Activated CD8-positive, alpha-beta T cell treated with anti-CD3 and anti-CD28 coated beads for 36 hours (primary cell): ENCODE measurements around the gene PTPMT1. TPM values are rescaled to one million over a fixed set of nuclear protein-coding genes. Genes with fewer than 3 reads are reported as not detected.

Experiments used
- ATAC-seq: fragments of 200-7000 bp; cut with Tn5 transposase; one replicate; pipeline ENCODE4 v1.10.0; 2021; ENCODE audit warnings: mild to moderate bottlenecking, moderate library complexity
- CTCF ChIA-PET: fragments of 350-600 bp; sonication (Branson Sonifier 250); formaldehyde crosslinking; loops from one replicate; lab custom pipeline; 2021; ENCODE audit warnings: antibody characterized with exemption; lab: Charles Lee
- POLR2A ChIA-PET: fragments of 350-600 bp; sonication (Branson Sonifier 250); formaldehyde crosslinking; loops from one replicate; lab custom pipeline; 2021; ENCODE audit warnings: antibody characterized with exemption; lab: Charles Lee
- DNase-seq: peaks from one replicate; pipeline ENCODE4 v3.0.0-alpha.2; 2020
- H3K27ac Mint-ChIP-seq: one replicate; pipeline ENCODE4 v1.8.0; 2021; ENCODE audit warnings: mild to moderate bottlenecking, mixed read lengths
- H3K27me3 Mint-ChIP-seq: one replicate; pipeline ENCODE4 v1.8.0; 2021; ENCODE audit warnings: mixed read lengths
- H3K36me3 Mint-ChIP-seq: one replicate; pipeline ENCODE4 v1.8.0; 2021; ENCODE audit warnings: low read depth, mixed read lengths
- H3K4me1 Mint-ChIP-seq: one replicate; pipeline ENCODE4 v1.8.0; 2021; ENCODE audit warnings: low read depth, mixed read lengths
- H3K4me3 Mint-ChIP-seq: one replicate; pipeline ENCODE4 v1.8.0; 2021; ENCODE audit warnings: mild to moderate bottlenecking, moderate library complexity, mixed read lengths
- H3K9me3 Mint-ChIP-seq: one replicate; pipeline ENCODE4 v1.8.0; 2021; ENCODE audit warnings: mixed read lengths
- CTCF ChIP-seq: fragments of 200-600 bp; IDR thresholded peaks from one replicate; pipeline ENCODE4 v1.8.0; 2022; ENCODE audit warnings: antibody characterized with exemption, mild to moderate bottlenecking
- intact Hi-C: fragments of 100-400 bp; cut with micrococcal nuclease; formaldehyde crosslinking; loops from one replicate; pipeline ENCODE4 v1.10.0; 2022
- total RNA-seq, 2 experiments: library from RNA; stranded (reverse); gene quantifications; one replicate each; pipeline ENCODE4 v1.2.3, GENCODE V29; 2021

The PTPMT1 gene
- total RNA-seq: 10 to 100 TPM; 44.1 to 46.7 TPM

DNA sequence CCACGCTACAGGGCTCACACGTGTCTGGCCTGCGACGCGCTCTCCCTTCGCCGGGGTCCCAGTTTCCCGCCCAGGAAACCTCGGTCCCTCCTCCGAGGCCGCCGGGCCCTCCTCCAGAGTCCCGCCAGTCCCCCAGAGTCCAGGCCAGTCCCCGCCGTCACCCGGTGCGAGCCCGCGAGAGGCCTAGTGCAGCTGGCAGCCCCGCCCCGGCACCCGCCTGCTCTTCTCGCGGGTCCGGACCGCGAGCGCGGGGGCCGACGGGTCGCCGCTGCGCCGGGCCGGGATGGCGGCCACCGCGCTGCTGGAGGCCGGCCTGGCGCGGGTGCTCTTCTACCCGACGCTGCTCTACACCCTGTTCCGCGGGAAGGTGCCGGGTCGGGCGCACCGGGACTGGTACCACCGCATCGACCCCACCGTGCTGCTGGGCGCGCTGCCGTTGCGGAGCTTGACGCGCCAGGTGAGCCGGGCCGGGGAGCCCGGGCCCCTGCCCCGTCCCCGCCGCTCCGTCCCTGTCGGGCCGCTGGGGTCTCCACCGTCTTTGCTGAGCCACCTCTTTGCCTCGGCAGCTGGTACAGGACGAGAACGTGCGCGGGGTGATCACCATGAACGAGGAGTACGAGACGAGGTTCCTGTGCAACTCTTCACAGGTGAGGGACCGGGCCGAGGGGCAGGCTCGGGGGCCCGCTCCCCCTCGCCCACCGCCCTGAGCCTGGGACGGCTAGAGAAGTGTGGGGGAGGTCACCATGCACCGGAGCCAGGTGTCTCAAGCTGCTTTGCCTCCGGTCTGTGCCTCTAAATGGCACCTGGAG lies at the start of gene PTPMT1:
Gene PTPMT1, plus strand, starts transcription at position 260 of the 809 bp plus-strand sequence. Its CDS starts 24 bp downstream, at position 284.
- peaks cover 16% of the 10 kb centered on the region for H3K36me3 Mint-ChIP-seq
- no peaks in the 10 kb centered on the region for H3K9me3 Mint-ChIP-seq
- peak; percentile 88 for ATAC-seq
- DNase-seq: peak; percentile 82
- H3K4me3 Mint-ChIP-seq: peak within 1 kb of the TSS; percentile 83
- peak within 1 kb of the TSS; percentile 83 for H3K27ac Mint-ChIP-seq
- ChIA-PET CTCF (interaction anchor here (0.6 to 2.2 kb wide), 9 partner anchors 8 to 153 kb away, joined by 3 to 12 read pairs (median 4); partner anchors contain the start of genes KBTBD4 and NDUFS3), POLR2A (interaction anchor here (1.0 to 4.2 kb wide), 6 partner anchors 8 to 201 kb away, joined by 3 to 48 read pairs (median 4); partner anchors contain the start of genes AGBL2, CELF1, FNBP4 and KBTBD4)
- intact Hi-C loops: no loop called here
- no peaks in the 10 kb centered on the region for H3K27me3 Mint-ChIP-seq
- TF ChIP-seq CTCF: no peak
- H3K4me1 Mint-ChIP-seq: peaks cover 28% of the 10 kb centered on the region

DNA sequence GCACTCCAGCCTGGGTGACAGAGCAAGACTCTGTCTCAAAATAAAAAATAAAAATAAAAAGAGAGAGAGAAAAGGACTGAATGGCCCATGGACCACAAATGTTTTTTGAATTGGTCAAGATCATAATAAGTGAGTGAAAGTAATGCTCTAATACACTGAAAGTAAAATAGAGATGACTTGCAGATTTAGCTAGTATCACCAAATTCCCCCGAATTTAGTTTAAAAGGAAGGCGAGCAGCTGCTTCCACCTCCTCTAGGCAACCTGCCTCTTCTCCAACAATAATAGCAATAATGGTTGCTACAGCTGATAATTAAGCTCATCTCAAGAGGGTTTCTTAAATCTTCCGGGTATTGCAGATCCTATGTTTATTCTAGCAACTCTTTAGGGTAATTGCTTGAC lies 49.2 kb upstream of the PTPMT1 start:
- intact Hi-C loops: loop anchor here (5.0 kb wide), 1 partner anchor 36 kb away; the partner anchor contains the start of gene CELF1
- CTCF ChIA-PET: interaction anchor here (1.1 to 1.4 kb wide), 4 partner anchors 8 to 24 kb away, joined by 3 read pairs; no protein-coding TSS in a partner anchor
- DNase-seq: no peak
- H3K27me3 Mint-ChIP-seq: no peaks in the 10 kb centered on the region
- H3K4me3 Mint-ChIP-seq: no peak overlapping the region
- TF ChIP-seq CTCF: no peak
- H3K36me3 Mint-ChIP-seq: peaks cover 6% of the 10 kb centered on the region
- peaks cover 77% of the 10 kb centered on the region for H3K4me1 Mint-ChIP-seq
- ATAC-seq: no peak
- H3K9me3 Mint-ChIP-seq: no peaks in the 10 kb centered on the region
- POLR2A ChIA-PET: interaction anchor here (0.6 to 1.6 kb wide), 4 partner anchors 9 to 47 kb away, joined by 3 to 6 read pairs (median 4); no protein-coding TSS in a partner anchor
- H3K27ac Mint-ChIP-seq: peak overlapping the region; percentile 34

DNA sequence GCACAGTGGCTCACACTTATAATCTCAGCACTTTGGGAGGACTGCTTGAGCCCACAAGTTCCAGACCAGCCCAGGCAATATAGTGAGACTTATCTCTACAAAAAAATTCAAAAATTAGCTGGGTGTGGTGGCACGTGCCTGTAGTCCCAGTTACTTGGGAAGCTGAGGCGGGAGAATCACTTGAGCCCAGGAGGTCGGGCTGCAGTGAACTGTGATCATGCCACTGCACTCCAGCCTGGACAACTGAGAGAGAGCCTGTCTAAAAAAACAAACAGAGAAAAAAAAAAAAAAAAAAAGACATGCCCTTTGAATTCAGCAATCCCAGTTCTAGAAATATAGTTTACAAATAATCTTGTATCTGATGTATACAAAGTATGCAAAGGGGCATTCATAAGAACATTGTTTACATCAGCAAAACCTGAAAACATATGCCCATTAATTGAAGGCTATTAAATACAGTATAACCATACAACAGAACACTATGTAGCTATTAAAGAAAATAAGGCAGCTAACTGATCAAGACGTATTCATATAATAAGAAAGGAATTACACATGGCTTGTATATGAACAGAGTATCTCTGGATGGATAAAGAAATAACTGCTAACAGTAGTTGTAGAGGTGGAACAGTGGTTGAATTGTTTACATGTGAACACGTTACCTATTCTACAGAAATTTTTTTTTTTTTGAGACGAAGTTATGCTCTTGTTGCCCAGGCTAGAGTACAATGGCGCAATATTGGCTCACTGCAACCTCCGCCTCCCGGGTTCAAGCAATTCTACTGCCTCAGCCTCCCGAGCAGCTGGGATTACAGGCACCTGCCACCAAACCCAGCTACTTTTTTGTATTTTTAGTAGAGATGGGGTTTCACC lies 48.2 kb upstream of the PTPMT1 start:
- TF ChIP-seq CTCF: no peak
- no peaks in the 10 kb centered on the region for H3K9me3 Mint-ChIP-seq
- peaks cover 6% of the 10 kb centered on the region for H3K36me3 Mint-ChIP-seq
- intact Hi-C loops: loop anchor here (5.0 kb wide), 1 partner anchor 35 kb away; the partner anchor contains the start of gene CELF1
- H3K27me3 Mint-ChIP-seq: no peaks in the 10 kb centered on the region
- ATAC-seq (no peak), DNase-seq (no peak)
- peaks cover 68% of the 10 kb centered on the region for H3K4me1 Mint-ChIP-seq
- H3K4me3 Mint-ChIP-seq: no peak overlapping the region
- CTCF ChIA-PET: interaction anchor here (0.6 to 1.5 kb wide), 6 partner anchors 8 to 55 kb away, joined by 3 to 6 read pairs (median 4); no protein-coding TSS in a partner anchor
- POLR2A ChIA-PET: interaction anchor here (1.0 to 1.3 kb wide), 2 partner anchors 11 to 34 kb away, joined by 4 read pairs; no protein-coding TSS in a partner anchor
- H3K27ac Mint-ChIP-seq: peak overlapping the region; percentile 55

- Mint-ChIP-seq H3K4me1 (peaks cover 65% of the 10 kb centered on the region), H3K27ac (peak overlapping the region; percentile 57), H3K36me3 (peaks cover 6% of the 10 kb centered on the region), H3K27me3 (no peaks in the 10 kb centered on the region), H3K4me3 (no peak overlapping the region), H3K9me3 (no peaks in the 10 kb centered on the region)
- ATAC-seq (no peak), DNase-seq (no peak)
- POLR2A ChIA-PET: interaction anchor here (0.6 to 1.3 kb wide), 4 partner anchors 12 to 33 kb away, joined by 3 to 4 read pairs (median 4); no protein-coding TSS in a partner anchor
- intact Hi-C loops: loop anchor here (5.0 kb wide), 1 partner anchor 34 kb away; the partner anchor contains the start of gene CELF1
- CTCF ChIA-PET: interaction anchor here (1.3 to 1.5 kb wide), 3 partner anchors 9 to 35 kb away, joined by 4 to 6 read pairs (median 5); no protein-coding TSS in a partner anchor
- no peak for TF ChIP-seq CTCF
Observed at GRCh38 chr11:47518212-47518964, 47.0 kb upstream of the PTPMT1 start.
